HG02623 (cell line): ENCODE data around the gene ZRSR2.
"Not testable (repeated sequence)": the region's sequence is repeated elsewhere in the genome, so short reads cannot be mapped to it uniquely, and the experiment has no call there.

ENCODE experiments used
- ATAC-seq: cut with Tn5 transposase; IDR thresholded peaks from one replicate; pipeline ENCODE4 v1.9.1; 2021; ENCODE audit warnings: moderate library complexity; ENCODE audit not compliant: unreplicated experiment

ZRSR2 gene

DNA sequence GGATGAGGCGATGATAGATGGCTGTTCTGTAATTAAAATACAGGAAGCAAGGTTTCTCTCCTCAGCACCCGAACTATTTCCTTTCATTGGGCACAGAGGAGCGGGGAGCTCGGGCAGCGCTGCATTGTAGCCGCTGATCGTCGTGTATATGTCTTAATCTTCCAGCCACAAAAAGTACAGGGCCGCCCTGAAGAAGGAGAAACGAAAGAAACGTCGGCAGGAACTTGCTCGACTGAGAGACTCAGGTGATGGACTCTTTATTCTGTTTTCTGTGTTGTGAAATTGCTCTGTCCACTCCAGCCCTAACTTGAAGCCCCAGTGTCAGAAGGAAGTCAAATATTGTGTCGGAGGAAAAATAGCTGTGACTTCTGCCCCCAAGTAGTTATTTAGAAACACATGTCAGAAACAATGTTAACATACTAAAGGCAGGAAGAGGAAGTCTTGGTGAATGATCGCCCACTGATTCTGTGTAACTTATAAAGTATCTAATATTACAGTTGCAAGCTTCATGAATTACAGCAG is 546 bp downstream of the ZRSR2 start:
- ATAC-seq = no peak

DNA sequence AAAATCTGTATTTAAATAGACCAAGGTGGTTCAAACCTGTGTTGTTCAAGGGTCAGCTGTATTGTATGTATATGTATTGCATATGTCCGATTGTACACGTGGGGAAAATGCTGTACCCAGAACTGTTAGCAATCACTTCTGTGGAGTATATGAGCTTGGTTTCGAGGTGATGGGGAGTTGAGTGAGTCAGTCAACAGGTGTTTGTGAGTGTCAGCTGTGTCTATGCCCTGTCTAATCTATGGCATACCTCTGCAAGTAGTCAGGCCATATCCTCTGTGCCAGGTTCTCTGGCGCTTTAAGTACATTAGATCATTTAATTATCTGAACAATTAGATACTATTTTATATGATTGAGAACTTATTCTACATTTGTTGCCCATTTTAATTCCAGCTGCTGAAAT is 7.4 kb downstream of the ZRSR2 start:
- no peak for ATAC-seq

DNA sequence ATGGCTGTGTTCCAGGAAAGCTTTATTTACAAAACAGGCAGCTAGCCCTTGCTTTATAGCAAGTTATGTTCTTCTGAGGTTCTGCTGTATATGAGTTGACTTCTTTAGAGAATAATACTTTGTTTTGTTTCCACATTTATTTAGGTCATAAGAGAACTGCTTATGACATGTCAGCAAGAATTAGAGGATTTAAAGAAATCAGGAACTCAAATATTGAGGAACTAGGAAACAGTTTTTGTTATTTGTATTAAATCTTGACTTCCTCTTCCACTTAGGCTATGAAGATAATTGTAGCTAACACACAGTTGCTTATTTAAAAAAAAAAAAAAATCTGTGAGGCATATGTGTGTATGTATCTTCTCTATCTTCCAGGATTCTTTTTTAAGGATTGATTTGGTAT is 14.3 kb downstream of the ZRSR2 start:
- ATAC-seq = no peak

DNA sequence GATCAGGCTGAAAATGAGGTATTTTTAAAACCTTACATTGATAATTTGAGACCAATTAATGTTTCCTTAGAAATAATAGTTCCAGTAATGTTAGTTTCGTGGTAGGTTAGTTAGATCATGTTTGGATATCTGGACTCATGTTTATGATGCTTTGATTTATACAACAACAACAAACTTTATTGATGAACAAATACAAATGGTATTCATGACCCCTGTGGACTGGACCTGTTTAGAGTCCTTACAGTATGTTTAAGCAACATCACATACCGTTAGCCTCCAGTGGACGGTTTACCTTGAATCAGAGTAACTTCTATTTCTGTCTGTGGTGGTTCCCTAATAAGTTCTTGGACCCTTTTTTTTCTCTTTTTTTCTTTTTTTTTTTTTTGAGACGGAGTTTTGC is 18.0 kb downstream of the ZRSR2 start:
- ATAC-seq = no peak

DNA sequence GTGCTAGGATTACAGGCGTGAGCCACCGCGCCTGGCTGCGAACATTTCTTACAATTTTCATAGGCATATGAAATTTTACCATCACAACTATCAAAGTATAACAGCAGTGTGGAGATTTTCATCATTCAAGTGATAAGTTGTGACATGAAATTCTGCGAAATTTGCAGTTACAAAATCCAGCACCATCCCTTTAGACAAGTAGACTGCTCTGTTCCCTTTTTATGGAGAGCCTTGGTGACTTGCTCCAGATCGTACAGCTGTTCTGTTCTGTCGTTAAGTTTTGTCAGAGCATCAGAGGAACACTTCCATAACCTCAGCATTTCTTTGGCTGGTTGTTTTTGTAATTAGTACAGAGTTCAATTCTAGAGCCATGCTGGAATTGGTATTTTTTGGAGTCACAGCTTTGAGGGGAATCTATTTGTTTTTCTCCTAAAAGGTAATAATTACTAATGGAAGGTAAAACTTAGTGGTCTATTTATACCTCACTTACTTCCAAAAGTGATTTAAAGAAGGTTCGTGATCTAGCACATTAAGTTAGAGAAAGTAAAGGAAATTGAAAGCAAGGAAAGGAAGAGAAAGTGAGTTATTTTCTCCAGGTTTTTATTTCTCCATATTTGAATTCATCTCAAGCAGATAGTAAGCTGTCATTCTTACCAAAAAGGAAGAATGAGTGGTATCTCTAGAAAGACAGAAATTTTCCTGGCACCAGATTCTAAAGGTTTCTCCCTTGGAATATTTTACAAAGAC is 22.1 kb downstream of the ZRSR2 start:
- ATAC-seq = no peak

DNA sequence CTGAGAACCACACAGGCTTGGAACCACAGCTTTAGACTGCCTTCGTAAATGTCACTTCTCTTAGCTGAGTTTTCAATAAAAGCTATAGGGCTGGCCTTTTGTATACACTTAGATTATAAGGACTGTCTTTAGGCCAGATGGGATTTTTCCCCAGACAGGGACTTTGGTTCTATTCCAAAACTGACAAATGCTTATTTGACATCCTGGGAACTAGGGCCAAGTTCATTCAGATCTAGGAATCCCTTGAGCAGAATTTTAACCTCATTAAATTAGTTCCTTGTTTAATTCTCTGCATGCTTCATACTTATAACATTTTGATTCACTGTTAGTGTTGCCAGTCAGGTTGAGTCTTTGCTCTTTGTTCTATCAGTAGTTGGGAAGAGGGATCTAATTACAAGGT is 23.1 kb downstream of the ZRSR2 start:
- no peak for ATAC-seq

DNA sequence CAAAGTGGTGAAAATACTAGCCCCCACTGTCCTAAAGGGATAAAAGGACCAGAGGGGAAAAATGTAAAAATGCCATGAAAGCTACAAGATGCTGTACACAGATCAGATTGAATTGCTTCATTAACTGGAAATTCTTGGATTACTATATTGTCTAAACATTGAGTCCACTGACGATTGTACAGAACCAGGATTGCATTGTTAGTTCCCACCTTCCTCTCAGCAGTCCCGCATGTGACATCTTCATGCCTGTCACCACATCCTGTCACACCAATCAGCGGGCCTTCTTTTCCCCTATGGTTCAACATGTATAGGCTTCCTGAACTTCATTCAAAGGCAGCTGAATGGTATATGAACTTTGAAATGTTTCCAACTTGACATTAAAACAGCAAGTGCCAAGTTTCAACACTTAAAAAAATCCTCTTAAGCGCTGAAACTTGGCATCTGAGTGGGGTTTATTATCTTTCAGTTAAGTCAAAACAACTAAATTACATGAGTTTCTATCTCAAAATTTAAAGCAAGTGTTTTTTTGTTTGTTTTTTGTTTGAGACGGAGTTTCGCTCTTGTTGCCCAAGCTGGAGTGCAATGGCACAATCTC is 24.6 kb downstream of the ZRSR2 start:
- ATAC-seq = no peak

DNA sequence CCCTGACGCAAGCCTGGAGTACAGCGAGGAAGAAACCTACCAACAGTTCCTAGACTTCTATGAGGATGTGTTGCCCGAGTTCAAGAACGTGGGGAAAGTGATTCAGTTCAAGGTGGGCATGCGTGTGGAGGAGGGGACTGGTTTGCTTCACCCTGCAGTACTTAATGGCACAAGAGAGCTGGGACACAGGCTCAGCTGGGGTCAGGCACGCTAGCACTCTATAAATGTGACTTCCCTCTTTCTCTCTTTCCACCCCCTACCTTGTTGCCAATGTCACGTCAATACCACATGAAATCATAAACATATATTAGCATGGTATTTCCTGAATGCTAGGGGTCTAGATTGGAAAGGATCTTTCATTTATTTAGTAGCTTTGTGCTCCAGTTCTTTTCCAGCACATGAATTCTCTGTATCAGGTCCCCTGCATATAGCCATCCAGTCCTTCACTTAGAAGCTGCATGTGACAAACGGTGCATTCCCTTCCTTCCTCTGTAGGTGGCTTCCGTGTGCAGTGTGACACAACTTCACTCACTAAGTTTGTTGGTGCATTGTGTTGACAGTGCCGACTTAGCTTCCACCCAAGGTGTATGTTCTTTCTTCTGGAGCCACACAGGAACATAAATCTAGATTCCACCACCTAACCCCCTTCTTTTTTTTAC is 25.6 kb downstream of the ZRSR2 start:
- no peak for ATAC-seq

DNA sequence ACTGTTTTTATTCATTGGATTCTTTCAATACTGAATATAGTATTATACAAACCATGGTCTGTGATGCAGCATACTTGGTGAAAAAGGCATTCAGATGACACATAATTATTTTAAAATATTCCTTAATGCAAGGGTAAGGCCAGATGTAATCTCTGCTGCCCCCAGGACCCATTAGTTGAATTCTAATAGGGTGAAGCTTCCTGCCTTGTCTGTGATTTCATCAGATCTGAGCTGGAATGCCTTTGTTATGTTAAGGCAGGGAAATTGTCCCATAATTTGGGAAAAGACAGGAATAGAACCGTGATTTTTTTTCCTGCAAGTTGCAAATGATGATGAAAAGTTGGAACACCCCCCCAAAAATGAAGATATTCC is 26.1 kb downstream of the ZRSR2 start:
- no peak for ATAC-seq

DNA sequence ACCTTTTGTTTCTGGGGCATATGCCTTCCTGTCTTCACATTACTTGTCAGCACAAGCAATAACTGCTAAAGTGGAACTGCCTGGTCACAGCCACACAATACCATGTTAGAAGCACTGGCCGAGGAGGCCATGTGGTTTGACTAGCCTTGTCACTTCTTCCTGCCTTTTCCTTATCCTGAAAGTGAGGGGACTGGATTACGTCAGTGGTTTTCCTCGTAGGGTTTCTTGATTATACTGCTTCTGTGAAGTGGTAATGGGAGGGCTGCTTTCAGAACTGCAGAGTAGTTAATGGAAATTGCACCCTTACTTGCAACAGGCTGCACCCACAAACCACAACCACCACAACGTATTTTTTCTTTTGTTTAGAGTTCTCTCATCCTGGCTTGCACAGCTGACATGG is 26.6 kb downstream of the ZRSR2 start:
- no peak for ATAC-seq

DNA sequence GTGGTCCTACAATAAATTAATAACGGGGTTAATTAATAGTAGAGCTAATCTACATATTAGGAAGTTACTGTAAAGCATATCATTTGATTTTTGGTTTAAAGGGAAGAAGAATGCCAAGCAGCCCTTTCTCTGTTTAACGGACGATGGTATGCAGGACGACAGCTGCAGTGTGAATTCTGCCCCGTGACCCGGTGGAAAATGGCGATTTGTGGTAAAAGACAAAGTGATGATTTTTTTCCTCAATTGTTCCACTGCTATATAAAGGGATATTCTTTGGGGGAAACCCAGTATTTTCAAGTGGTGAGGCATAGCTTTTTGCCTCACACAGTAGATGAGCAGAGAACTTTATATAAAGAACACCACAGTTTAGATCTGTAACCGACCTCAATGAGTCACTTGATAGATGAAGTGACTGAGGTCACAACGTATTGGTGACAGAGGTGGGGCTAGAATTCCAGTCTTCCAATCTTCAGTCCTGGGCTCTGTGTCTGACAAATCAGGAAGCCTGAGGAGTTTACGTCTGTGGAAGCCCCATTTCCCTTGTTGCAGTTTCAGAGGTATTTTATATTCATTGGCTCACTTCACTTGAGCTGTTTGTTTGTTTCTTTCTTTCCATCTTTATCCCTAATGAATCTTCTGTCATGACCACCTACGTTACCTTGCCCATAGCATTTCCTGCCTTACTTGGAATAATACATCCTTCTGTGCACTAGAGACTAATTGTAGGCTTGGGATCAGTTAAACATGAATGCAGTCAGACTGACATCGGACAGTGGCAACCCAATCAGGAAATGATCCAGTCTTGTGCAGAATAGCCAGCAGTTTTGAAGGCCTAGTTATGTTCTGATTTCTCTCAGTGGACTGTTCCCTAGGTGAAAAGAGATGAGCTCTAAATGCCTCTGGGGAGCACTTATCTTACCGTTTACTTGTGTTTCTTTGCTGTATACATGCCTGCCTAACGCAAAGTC is 30.1 kb downstream of the ZRSR2 start:
- no peak for ATAC-seq

DNA sequence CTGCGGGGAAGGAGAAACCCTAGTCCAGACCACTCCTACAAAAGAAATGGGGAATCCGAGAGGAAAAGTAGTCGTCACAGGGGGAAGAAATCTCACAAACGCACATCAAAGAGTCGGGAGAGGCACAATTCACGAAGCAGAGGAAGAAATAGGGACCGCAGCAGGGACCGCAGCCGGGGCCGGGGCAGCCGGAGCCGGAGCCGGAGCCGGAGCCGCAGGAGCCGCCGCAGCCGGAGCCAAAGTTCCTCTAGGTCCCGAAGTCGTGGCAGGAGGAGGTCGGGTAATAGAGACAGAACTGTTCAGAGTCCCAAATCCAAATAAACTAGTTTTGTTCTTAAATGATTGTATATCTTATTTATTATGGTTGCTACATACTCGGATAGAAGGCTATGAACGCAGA is 32.6 kb downstream of the ZRSR2 start:
- ATAC-seq = no peak

DNA sequence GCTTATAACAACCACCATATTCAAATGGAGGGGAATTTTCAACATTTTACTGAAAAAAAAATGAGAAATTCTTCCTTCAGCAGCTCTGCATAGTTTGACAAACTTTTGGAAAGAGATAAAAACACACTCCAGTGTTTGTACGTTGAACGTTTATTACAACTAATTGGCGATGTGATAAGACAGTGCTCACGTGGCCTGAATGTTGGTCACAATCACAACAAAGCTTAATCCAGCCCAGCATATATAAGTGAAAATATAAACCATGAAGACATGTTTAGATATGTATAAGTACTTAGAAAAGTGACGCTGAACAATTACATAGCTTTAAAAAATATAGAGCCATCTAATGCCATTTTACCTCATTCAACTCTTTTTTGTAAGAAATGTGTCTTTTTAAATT is 35.7 kb downstream of the ZRSR2 start:
- ATAC-seq = no peak

DNA sequence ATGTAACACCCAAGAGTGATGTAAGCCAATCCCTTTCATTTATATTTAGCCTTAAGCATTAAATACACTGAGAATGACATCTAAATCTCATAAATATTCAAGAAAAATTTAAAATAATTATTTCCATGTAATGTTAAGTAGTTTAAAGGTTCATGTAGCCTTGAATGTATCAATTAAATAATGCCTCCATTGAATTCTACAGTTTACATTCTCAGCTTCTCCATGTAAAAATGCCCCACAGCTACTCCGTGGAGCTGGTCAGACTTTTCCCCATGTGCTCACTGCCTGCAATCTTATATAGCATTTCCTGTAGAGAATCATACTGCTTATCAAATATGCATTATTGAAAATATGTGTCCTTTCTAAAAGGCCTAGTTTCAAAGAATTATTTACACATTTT is 38.9 kb downstream of the ZRSR2 start:
- ATAC-seq = no peak

DNA sequence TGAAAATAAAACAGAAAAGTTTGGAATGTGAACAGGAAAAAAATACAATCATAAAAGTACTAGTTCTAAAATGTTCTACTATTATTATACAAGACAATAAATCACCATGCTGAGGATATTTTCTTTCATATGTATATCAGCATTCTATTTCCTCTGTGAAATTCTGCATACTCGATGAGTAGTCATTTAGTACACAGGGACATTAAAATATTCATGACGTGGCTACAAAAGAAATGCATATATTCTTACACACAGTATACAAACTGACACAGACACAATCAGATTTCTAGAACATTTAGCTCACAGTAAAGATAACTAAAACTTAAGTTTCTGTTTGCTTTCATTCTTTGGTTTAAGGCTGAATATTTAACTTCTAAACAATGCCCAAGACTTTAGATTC is 41.1 kb downstream of the ZRSR2 start:
- not testable (repeated sequence) for ATAC-seq

DNA sequence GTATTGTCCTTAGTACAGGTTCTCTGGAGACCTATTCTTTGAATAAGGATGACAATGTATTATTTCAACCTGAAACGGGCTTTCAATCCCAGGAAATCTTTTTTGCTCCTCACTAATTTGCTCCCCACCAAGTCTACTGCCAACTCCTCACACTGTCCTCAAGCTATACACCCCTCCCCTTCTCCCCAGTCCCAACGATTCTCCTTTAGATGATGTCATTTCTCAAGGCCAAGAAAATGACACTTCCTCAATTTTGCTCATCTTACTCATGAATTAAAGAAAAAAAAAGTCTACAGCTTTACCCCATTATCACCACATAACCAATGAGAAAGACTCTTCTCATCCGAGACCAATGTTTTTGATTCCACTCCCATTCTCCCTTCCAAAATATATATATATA is 43.8 kb downstream of the ZRSR2 start:
- ATAC-seq = no peak

DNA sequence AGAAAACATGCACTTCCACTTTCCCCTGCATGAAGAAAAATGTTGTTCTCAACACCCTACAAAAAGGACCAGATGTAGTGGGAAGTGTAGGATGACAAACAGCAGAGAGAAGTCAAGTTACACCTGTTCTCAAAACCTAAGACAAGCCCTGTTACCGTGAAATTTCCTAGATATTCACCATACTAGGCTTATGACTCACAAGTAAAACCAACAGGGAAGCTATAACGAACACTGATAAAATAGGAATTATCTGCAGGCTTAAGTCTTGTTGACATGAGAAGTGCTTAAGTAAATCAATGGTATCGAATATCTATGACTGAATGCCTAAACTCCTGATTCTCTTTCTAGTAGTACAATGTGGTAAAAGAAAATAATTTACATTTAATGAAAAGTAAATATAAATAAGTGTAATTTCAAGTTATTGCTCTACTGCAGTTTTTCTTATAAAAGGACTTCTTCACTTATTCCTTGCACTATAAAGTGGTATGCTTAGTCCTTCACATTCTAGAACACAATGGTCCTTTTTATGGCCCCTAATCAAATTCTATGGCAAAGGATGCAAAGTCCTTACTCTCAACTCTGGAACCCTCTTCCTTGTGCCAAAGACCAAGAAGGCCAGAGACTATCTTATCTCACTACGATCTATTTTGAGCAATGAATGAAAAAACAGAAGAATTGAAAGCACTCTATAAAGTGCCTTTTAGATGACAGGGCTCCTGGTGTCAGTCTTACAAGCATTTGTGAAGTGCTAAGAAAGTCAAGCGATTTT is 44.7 kb downstream of the ZRSR2 start:
- no peak for ATAC-seq

DNA sequence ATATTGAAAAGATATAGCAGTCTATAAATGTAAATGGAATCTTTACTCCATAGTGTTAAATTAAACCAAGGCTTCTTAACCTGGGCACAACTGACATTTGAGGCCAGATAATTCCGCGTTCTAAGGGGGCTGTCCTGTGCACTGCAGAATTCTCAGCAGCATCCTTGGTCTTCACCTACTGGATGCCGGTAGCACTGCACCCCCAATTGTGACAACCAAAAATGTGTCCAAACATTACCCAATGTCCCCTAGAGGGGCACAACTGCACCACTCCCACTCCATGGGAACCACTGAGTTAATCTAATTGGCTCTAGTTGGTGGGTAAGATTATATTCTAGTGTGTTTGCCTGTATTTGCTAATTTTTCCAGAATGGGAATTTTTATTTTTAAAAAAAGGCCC is 47.7 kb downstream of the ZRSR2 start:
- ATAC-seq = no peak

DNA sequence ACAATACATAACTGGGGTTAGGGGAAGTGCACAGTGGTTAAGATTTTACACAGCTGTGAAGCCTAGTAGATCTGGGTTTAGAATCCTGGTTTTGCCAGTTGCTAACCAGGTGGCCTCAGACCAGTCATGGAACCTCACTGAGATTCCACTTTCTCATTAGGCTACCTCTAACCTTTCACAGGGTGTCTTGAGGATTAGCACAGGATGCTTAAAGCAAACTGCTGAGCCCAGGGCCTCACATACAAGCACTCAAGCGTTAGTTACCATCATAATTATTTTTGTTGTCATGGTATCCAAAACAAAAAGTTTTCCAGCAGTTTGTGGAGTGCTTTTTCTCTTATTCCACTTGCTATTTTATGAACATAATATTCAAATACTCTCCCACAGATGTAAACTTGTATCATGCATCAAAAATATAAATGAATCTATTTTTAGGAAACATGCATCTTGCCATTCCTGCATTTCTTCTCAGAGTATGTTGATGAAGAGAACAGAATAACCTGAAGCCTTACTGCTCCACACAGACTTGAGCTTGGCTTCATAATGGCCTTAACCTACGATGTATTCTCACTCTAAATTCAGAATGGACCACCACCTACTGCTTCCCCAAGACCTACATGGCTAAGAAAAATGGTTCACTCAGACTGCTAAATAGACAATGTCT is 51.7 kb downstream of the ZRSR2 start:
- no peak for ATAC-seq

DNA sequence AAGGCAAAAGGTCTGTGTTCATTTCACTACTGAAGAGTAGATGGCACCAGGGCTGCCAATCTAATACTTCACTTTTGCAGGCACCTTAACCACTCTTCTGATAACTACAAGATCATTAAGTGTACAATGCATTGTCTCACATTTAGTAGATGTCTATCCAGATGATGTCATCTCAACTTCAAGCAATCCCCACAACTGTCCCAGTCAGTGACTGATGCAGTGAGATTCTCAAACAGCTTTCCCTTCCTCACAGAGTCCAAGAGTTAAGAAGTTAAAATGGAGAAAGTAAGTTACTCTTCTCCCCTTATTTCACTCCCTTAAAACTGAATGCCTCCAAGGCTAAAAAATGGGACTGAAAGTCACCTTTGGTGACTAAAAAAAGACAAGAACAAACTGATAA is 53.7 kb downstream of the ZRSR2 start:
- ATAC-seq = no peak
